Measurements from ENCODE around the gene AXDND1.

Gene AXDND1

DNA sequence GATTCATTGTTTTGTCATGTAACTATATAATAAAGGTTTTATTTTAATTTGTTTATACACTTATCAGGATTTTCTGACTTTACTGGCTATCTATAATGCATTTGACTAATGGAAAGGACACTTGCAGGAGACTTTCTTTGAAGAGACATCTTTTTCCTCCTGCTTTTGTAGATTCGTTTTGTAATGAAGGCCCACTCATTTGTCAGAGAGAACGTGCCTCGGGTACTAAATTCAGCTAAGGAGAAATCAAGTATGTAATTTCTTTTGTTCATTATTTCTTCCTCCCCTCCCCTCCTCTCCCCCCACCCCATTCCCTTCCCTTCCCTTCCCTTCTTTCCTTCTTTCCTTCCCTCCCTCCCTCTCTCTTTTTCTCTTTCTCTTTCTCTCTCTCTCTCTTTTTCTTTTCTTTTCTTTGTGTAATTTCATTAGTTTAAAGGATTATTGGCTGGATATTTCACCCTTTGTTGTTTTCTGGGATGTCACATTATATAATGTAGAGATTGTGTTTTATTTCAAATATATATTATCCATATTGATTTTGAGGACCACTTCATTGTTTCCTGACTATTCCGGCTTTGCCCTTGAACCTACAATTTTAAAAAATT, 23.7 kb upstream of the AXDND1 start:
- TF ChIP-seq CTCF (IDR thresholded peaks at IDR 0.05): no peak

DNA sequence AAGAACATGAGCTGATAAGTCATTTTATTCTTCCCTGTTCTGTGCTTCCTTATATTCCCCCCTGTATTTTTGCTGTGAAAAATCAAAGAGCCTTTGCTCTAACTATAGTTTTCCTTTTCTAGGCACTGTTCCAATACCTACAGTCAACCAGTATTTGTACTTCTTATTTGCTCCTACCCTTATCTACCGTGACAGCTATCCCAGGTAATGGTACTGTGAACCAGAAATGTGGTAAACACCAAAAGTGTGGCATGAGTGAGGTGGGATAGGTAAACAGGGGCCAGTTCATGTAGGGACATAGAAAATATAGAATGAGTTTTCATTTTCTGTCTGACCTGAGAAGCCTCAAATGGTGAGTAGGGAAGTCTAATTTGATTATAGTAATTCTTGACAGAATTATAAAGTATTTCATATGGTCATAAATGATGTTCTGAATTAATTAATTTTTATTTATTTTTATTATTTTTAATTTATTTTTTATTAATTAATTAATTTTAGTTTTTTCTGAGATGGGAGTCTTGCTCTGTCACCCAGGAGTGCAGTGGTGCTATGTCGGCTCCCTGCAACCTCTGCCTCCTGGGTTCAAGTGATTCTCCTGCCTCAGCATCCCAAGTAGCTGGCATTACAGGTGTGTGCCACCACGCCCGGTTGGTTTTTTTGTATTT, 22.9 kb upstream of the AXDND1 start:
- no peak for TF ChIP-seq CTCF (IDR thresholded peaks at IDR 0.05)

- no peak for TF ChIP-seq CTCF (IDR thresholded peaks at IDR 0.05)
Observed at GRCh38 chr1:179351281-179351680, 14.5 kb upstream of the AXDND1 start.

GRCh38 chr1:179352236-179352635, 13.5 kb upstream of the AXDND1 start:
- TF ChIP-seq CTCF (IDR thresholded peaks at IDR 0.05): no peak

DNA sequence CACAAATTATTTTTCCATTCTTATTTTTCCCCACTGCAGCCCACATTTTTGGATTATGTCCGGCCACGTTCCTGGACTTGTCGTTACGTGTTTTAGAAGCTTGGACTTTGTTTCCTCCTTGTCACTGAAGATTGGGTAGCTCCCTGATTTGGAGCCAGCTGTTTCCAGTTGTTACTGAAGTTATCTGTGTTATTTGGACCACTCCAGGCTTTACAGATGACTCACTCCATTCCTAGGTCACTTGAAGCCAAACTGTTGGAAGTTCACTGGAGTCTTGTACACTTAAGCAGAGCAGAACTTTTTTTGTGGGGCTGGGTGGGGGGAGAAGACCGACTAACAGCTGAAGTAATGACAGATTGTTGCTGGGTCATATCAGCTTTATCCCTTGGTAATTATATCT, 12.2 kb upstream of the AXDND1 start:
- TF ChIP-seq CTCF (IDR thresholded peaks at IDR 0.05): no peak

GRCh38 chr1:179366093-179366800, 476 bp downstream of the AXDND1 start:
- no peak for TF ChIP-seq CTCF (IDR thresholded peaks at IDR 0.05)

- TF ChIP-seq CTCF (IDR thresholded peaks at IDR 0.05): peak; percentile 84
Observed at GRCh38 chr1:179369751-179370341, 4.1 kb downstream of the AXDND1 start.

Measured in LNCAP (cell line).